ENCODE data around the gene XPR1.

DNA sequence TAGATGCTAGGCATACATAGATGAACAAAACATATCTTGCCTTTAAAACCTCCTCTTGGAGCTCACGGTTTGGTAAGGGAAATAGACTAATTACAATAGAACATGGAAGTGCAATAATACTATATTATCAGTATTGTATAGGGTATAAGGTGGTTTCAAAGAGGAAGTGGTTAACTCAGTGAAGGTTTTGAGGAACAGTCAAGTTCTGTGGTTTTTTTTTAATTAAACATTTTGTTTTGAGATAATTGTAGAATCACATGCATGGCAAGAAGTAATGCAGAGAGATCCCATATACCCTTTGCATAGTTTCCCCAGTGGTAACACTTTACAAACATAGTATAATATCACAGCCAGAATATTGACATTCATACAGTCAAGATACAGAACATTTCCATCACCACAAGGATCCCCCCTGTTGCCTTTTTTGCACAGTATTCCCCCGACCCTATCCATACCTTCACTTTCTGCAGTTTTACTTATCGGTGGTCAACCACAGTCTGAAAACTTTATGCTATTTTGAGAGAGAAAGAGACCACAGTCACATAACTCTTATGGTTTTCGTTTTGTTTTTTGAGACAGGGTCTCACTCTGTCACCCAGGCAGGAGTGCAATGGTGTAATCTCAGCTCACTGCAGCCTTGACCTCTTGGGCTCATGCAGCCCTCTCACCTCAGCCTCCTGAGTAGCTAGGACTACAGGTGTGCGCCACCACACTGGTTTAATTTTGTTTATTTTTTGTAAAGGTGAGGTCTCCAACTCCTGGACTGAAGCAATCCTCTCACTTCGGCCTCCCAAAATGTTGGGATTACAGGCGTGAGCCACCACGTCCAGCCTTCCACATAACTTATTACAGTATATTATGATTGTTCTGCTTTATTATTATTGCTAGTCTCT, 220.4 kb downstream of the XPR1 start:
- TF ChIP-seq, protein P1, sequence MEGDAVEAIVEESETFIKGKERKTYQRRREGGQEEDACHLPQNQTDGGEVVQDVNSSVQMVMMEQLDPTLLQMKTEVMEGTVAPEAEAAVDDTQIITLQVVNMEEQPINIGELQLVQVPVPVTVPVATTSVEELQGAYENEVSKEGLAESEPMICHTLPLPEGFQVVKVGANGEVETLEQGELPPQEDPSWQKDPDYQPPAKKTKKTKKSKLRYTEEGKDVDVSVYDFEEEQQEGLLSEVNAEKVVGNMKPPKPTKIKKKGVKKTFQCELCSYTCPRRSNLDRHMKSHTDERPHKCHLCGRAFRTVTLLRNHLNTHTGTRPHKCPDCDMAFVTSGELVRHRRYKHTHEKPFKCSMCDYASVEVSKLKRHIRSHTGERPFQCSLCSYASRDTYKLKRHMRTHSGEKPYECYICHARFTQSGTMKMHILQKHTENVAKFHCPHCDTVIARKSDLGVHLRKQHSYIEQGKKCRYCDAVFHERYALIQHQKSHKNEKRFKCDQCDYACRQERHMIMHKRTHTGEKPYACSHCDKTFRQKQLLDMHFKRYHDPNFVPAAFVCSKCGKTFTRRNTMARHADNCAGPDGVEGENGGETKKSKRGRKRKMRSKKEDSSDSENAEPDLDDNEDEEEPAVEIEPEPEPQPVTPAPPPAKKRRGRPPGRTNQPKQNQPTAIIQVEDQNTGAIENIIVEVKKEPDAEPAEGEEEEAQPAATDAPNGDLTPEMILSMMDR (IDR thresholded peaks at IDR 0.05; ENCODE audit: insufficient read depth, low read length, poor library complexity, severe bottlenecking), result no peak
- TF ChIP-seq EZH2phosphoT487 (conservative IDR thresholded peaks at IDR 0.05; ENCODE audit: low read length), result no peak
